Left cardiac atrium (tissue), 4 donors: ENCODE measurements around the gene BPGM. TPM values are rescaled to one million over a fixed set of nuclear protein-coding genes. Genes with fewer than 3 reads are reported as not detected.
"Not testable (repeated sequence)": the region's sequence is repeated elsewhere in the genome, so short reads cannot be mapped to it uniquely, and the experiment has no call there.

Experiments
- ATAC-seq, 2 donors: fragments of 200-7000 bp; cut with Tn5 transposase; one replicate each; pipeline ENCODE4 v1.9.1; 2020; ENCODE audit warnings: mild to moderate bottlenecking in 2 of 2, moderate library complexity in 2 of 2
- DNase-seq: peaks from one replicate; pipeline ENCODE4 v3.0.0-alpha.2; 2020
- intact Hi-C, 2 donors: fragments of 100-400 bp; cut with DNase I; formaldehyde crosslinking; loops; one replicate each; pipeline versions ENCODE4 v1.14.1 to v1.15.1; 2022 to 2023
- total RNA-seq, 2 donors: library from RNA; stranded (reverse); fragmentation: NEBNext Ultra II Directional; extraction: Animal tissue kit (Norgen Biotek cat#: 25700); gene quantifications; one replicate each; pipeline ENCODE4 v1.2.1, GENCODE V29; 2021
- donor health status: DM: no; HTN: yes; CAD: no.
- donor health status: DM: no; HTN: yes; CAD: no; lungs with severe emphysema.
- donor health status: DM: yes; HTN: yes; CAD: no.
- donor health status: Dilated cardiomyopathy.

Gene BPGM
- total RNA-seq, 2 donors from 2014 or later = 12.1 to 15.8 TPM

DNA sequence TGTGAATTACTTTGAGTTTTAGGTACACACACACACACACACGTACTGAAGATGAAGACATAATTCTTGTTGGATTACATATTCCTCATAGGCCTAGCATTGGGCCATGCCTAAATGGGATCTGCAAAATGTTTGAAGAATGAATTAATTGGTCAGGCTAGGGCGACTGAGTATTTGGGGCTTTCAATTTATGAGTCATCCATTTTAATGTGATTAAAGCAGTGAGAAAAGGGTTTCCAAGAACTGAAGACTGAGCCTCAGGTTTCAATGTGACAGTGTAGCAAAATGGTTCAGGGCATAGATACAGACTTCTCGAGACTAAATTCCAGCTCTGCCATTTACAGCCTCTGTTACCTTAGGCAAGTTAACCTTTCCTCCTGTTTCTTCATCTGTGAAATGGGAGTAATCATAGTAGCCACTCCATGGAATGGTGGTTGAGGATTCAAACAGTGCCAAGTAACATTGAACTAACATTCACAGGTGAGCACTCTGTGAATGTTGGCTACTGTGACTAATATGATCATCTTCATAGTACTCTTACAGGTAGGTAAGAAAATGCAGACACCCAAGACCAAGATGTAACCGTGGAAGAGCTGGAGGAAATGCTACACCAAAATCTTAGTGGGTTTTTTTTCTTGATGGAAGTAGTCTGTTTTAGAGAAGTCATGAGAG is 7.6 kb downstream of the BPGM start:
- no peak for ATAC-seq
- intact Hi-C loops = no loop called here

GRCh38 chr7:134657526-134657925 is 10.9 kb downstream of the BPGM start:
- DNase-seq (no peak), ATAC-seq (no peak)
- intact Hi-C loops = no loop called here

More for the DNA sequence above, 7.6 kb downstream of the BPGM start:
- DNase-seq = no peak

DNA sequence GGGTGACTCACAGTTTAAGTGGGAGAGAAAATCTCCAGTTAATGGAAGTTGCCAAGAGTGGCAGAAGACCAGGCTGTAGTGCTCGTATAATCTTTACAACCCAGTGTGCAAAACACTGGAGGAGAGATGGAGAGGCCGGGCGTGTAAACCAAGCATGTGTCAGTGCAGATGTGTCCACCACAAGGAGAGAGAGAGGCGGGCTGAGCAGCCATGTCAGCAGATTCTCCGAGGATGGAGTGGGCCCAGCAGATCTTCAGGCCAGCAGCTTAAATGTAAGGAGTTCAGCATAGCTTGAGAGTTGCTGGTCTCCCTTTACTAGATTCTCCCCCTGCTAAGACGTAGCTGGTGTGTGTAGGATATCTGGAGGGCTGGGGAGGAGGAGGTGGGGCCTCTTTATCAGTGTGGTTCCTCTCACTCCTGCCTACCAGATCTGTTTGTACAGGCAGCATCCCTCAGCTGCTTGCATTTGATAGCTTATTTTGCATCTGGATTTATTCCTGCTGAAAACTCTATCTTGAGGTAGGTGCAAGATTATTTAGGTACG is 13.7 kb downstream of the BPGM start:
- DNase-seq (no peak), ATAC-seq (peak in 1 of 2 donors; percentile 17)
- intact Hi-C loops = no loop called here

- intact Hi-C loops = no loop called here
- DNase-seq (no peak), ATAC-seq (no peak)
Observed at GRCh38 chr7:134660961-134661376, 14.3 kb downstream of the BPGM start.

DNA sequence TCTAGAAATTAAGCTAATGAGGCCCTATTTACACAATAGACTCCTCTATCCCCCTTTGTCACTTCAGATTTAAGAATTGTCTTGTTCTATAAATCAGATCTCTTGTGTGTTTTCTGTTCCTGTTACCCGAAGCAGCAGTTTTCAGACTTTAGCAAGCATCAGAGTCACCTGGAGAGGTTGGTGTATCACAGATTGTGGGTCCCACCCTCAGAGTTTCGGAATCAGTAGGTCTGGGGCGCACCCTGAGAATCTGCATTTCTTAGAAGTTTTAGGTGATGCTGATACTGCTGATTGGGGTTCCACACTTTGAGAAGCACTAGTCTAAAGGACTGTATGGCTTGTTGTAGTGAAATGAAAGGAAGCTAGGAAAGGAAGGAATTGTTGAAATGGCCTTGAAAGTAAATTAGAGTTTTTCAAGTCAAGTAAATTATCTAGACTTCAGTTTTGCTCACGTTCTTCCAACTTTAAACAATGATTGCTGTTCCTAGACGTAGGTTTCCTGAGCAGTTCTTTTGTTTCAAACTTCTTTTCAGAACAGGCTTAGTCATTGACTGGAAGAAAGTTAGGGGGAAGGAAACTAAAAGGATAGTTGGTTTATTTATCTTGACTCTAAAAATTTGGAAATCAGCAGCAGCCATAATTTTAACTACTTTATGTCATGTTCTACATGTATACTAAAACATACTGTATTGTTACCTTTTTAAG is 15.7 kb downstream of the BPGM start:
- DNase-seq = no peak
- ATAC-seq = no peak
- intact Hi-C loops = no loop called here

GRCh38 chr7:134662871-134663205 is 16.2 kb downstream of the BPGM start:
- DNase-seq (no peak), ATAC-seq (no peak)
- intact Hi-C loops = no loop called here

GRCh38 chr7:134665045-134665444 is 18.4 kb downstream of the BPGM start:
- intact Hi-C loops, DNase-seq, ATAC-seq: not testable (repeated sequence)

DNA sequence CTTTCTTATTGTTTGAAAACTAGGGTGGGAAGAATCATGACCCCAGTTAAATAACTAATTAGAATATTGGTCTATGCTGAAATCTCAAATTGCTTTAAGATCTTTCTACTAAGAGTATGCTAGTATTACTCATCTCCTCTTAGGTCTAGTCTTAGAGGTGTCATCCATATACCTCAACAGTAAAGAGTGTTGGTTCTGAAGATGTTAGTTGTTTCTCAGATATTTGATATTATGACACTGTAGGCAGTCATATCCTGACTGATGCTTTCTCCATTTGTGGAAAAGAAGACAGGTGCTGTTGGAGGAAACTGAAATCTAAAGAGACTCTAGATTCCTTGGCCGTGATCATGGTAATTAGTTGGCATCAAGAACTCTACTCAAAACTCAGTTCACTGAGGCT is 21.2 kb downstream of the BPGM start:
- no peak for ATAC-seq

GRCh38 chr7:134669388-134669787 is 22.7 kb downstream of the BPGM start:
- no peak for ATAC-seq
- intact Hi-C loops = no loop called here
- no peak for DNase-seq

More for the DNA sequence above, 21.2 kb downstream of the BPGM start:
- intact Hi-C loops = no loop called here
- no peak for DNase-seq

DNA sequence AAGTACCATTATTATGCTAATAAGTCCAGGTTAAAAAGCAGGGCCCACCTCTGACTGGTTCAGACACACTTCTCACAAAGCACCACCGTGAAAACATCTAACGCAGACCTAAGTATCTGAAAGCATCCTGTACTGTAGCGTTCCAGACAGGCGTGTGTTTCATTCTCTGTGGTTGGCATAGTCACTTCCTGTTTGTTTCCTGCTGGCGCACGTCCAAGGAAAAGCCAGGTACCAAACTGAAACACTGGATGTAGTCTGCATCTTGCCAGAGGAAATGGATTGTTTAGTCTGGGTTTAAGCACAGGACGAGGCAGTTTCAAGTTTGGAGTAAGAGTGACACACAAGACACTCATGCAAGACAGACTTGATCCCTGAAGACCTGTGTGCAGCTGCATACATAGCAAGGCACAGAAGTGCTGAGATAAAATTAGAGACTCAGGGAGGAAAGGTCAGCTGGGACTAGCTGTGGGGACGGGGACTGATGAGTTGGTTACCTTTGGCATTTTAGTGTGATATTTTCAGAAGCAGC is 23.3 kb downstream of the BPGM start:
- intact Hi-C loops = loop anchor here in 1 of 2 donors (10.0 kb wide), 1 partner anchor 505 kb away; the partner anchor contains the start of gene CYREN
- DNase-seq (peak; percentile 62), ATAC-seq (peak; percentile 70 to 72)

DNA sequence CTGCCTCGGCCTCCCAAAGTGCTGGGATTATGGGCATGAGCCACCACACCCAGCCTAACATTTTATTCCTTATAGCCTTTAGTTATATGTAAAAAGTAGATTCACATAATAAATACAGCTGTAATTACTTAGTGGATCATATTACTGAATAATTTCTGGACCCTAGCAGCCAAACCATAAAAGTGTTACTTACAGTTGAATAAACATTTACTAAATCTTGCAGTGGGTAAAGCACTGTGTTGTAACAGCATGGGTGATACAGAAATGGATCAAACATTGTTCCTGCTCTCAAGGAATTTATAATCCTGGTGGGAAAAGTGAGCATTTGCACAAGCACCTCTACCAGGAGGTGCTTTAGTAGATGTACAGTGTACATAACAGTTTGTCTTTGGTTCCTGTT is 25.0 kb downstream of the BPGM start:
- ATAC-seq = no peak
- intact Hi-C loops = loop anchor here in 1 of 2 donors (10.0 kb wide), 1 partner anchor 503 kb away; the partner anchor contains the start of gene CYREN
- no peak for DNase-seq

DNA sequence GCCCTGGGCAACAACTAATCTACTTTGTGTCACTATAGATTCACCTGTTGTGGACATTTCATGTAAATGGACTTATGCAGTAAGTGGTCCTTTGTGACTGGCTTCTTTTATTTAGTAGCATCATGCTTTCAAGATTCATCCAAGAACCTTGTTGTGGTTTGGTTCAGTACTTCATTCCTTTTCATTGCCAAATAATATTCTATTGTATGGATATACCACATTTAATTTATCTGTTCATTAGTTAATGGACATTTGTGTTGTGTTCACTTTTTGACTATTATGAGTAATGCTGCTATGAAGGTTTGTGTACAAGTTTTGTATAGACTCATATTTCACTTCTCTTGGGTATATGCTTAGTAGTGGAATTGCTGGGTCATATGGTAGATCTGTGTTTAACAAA is 27.8 kb downstream of the BPGM start:
- intact Hi-C loops = loop anchor here in 1 of 2 donors (10.0 kb wide), 1 partner anchor 500 kb away; the partner anchor contains the start of gene CYREN
- ATAC-seq = no peak

DNA sequence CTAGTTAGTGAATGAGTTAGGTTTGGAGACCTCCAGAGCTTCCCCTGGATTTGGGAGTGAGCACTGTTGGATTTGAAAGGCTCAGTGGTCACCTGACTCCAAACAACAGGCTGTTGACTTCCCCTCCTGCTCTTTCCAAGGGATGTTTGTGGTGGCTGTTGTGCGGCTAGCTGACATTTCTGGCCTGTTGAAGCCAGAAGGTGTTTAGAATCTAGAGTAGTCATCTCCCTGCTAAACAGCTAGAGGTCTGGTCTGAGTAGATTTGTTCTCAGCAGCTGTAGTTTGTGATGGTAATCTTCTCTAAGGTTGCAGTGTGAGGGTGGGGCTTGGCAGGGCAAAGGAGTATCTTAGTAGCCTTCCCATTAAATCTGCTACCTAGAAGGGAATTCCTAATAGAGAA is 30.1 kb downstream of the BPGM start:
- intact Hi-C loops = loop anchor here in 1 of 2 donors (10.0 kb wide), 1 partner anchor 498 kb away; the partner anchor contains the start of gene CYREN
- ATAC-seq (no peak), DNase-seq (no peak)

More for the DNA sequence above, 27.8 kb downstream of the BPGM start:
- DNase-seq = no peak

GRCh38 chr7:134678115-134678514 is 31.5 kb downstream of the BPGM start:
- DNase-seq (no peak), ATAC-seq (no peak)
- intact Hi-C loops = loop anchor here in 1 of 2 donors (10.0 kb wide), 1 partner anchor 497 kb away; the partner anchor contains the start of gene CYREN

GRCh38 chr7:134679006-134679405 is 32.4 kb downstream of the BPGM start:
- DNase-seq (no peak), ATAC-seq (no peak)
- intact Hi-C loops = loop anchor here in 1 of 2 donors (10.0 kb wide), 1 partner anchor 496 kb away; the partner anchor contains the start of gene CYREN

- no peak for ATAC-seq
- no peak for DNase-seq
- intact Hi-C loops = loop anchor here in 1 of 2 donors (10.0 kb wide), 1 partner anchor 271 kb away; no protein-coding TSS in a partner anchor
Observed at GRCh38 chr7:134684165-134684564, 37.5 kb downstream of the BPGM start.

GRCh38 chr7:134685250-134685649 is 38.6 kb downstream of the BPGM start:
- ATAC-seq = no peak
- no peak for DNase-seq
- intact Hi-C loops = loop anchor here in 1 of 2 donors (10.0 kb wide), 1 partner anchor 270 kb away; no protein-coding TSS in a partner anchor

DNA sequence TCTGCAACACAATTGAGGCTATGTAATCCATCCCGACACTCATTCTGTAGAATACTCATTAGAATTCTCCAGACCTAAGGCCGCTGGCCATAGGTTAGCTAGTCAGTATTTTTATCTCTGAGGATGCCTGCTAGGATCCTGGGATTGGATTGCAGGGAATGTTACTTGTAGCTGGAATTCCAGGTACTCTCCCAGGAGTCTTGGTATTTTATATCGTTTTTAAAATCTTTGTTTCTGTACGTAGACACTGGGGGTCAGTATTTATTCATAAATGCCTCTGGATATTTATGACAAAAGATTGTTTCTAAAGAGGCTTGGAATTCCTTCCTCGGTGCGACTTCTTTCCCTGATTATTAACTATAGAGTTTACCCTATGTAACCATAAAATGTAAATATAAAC is 40.1 kb downstream of the BPGM start:
- ATAC-seq (no peak), DNase-seq (no peak)
- intact Hi-C loops = loop anchor here in 1 of 2 donors (10.0 kb wide), 1 partner anchor 268 kb away; no protein-coding TSS in a partner anchor

GRCh38 chr7:134689550-134689949 is 42.9 kb downstream of the BPGM start:
- intact Hi-C loops = loop anchor here in 1 of 2 donors (10.0 kb wide), 1 partner anchor 265 kb away; no protein-coding TSS in a partner anchor
- DNase-seq = not testable (repeated sequence)
- ATAC-seq = peak in 1 of 2 donors; percentile 17
